ENCODE measurements around the gene LHX2.
A peak's percentile ranks its signal among the peaks of the same experiment; 100 is the strongest.

The LHX2 gene

GRCh38 chr9:124035001-124035650 lies 23.6 kb downstream of the LHX2 start:
- peak; percentile 15 for DNase-seq

GRCh38 chr9:124036578-124036977 lies 25.0 kb downstream of the LHX2 start:
- no peak for DNase-seq

- DNase-seq: no peak
Measured at GRCh38 chr9:124037790-124038189, 26.2 kb downstream of the LHX2 start.

GRCh38 chr9:124038239-124038638 lies 26.7 kb downstream of the LHX2 start:
- peak; percentile 16 for DNase-seq

- no peak for DNase-seq
Measured at GRCh38 chr9:124038790-124039633, 27.4 kb downstream of the LHX2 start.

GRCh38 chr9:124040186-124040931 lies 28.8 kb downstream of the LHX2 start:
- DNase-seq: peak; percentile 19

- peak; percentile 48 for DNase-seq
Measured at GRCh38 chr9:124040935-124041816, 29.6 kb downstream of the LHX2 start.

- DNase-seq: no peak
Measured at GRCh38 chr9:124041817-124042116, 30.2 kb downstream of the LHX2 start.

- DNase-seq: peak; percentile 20
Measured at GRCh38 chr9:124042201-124042721, 30.7 kb downstream of the LHX2 start.

- DNase-seq: no peak
Measured at GRCh38 chr9:124044448-124044847, 32.9 kb downstream of the LHX2 start.

- no peak for DNase-seq
Measured at GRCh38 chr9:124045076-124045829, 33.7 kb downstream of the LHX2 start.

GRCh38 chr9:124045830-124046177 lies 34.2 kb downstream of the LHX2 start:
- DNase-seq: no peak

GRCh38 chr9:124046189-124046588 lies 34.6 kb downstream of the LHX2 start:
- DNase-seq: no peak

GRCh38 chr9:124047251-124047672 lies 35.7 kb downstream of the LHX2 start:
- DNase-seq: no peak

- DNase-seq: no peak
Measured at GRCh38 chr9:124050955-124051354, 39.4 kb downstream of the LHX2 start.

GRCh38 chr9:124052401-124052800 lies 40.8 kb downstream of the LHX2 start:
- DNase-seq: no peak

GRCh38 chr9:124054582-124055227 lies 43.1 kb downstream of the LHX2 start:
- peak; percentile 47 for DNase-seq

- DNase-seq: no peak
Measured at GRCh38 chr9:124060844-124061605, 49.5 kb downstream of the LHX2 start.

- DNase-seq: no peak
Measured at GRCh38 chr9:124062172-124062571, 50.6 kb downstream of the LHX2 start.

- DNase-seq: no peak
Measured at GRCh38 chr9:124066783-124067577, 55.4 kb downstream of the LHX2 start.
